Progenitor cell of endocrine pancreas (in vitro differentiated cells): ENCODE measurements around the gene ACSS2. TPM values are rescaled to one million over a fixed set of nuclear protein-coding genes. Genes with fewer than 3 reads are reported as not detected.

ENCODE experiments used
- DNase-seq: peaks from one replicate; pipeline ENCODE4 v3.0.0; 2021; ENCODE audit warnings: low spot score; ENCODE audit not compliant: unreplicated experiment
- H3K27ac Mint-ChIP-seq: 2 replicates; pipeline ENCODE4 v1.8.0; 2021; ENCODE audit warnings: mild to moderate bottlenecking, moderate library complexity, mixed read lengths
- H3K27me3 Mint-ChIP-seq: 2 replicates; pipeline ENCODE4 v1.8.0; 2021; ENCODE audit warnings: mixed read lengths
- H3K36me3 Mint-ChIP-seq: 2 replicates; pipeline ENCODE4 v1.8.0; 2022; ENCODE audit warnings: mixed read lengths; ENCODE audit not compliant: insufficient read depth
- H3K4me1 Mint-ChIP-seq: 2 replicates; pipeline ENCODE4 v1.8.0; 2021; ENCODE audit warnings: low read depth, mixed read lengths
- H3K4me3 Mint-ChIP-seq: 2 replicates; pipeline ENCODE4 v1.8.0; 2021; ENCODE audit warnings: low read depth, mild to moderate bottlenecking, moderate library complexity, mixed read lengths
- H3K9me3 Mint-ChIP-seq: 2 replicates; pipeline ENCODE4 v1.8.0; 2021; ENCODE audit warnings: low read depth, mixed read lengths
- total RNA-seq: library from RNA; stranded (reverse); gene quantifications from 2 replicates; pipeline ENCODE4 v1.2.1, GENCODE V29; 2021
- TF ChIP-seq, protein P1 (sequence below): fragments of 200-600 bp; sonication (generic); IDR thresholded peaks from one replicate; pipeline ENCODE4 v1.5.0; 2021; ENCODE audit warnings: antibody characterized with exemption, mild to moderate bottlenecking; ENCODE audit not compliant: unreplicated experiment

Gene ACSS2
- total RNA-seq, 1 donor from 2014 or later = 31.3 TPM

GRCh38 chr20:34907616-34908469, 31.4 kb downstream of the ACSS2 start:
- no peak for DNase-seq
- Mint-ChIP-seq H3K27me3 (no peaks in the 10 kb centered on the region), H3K4me3 (no peak overlapping the region), H3K27ac (no peak overlapping the region), H3K9me3 (no peaks in the 10 kb centered on the region), H3K36me3 (no peaks in the 10 kb centered on the region), H3K4me1 (no peaks in the 10 kb centered on the region)
- TF ChIP-seq, protein P1, sequence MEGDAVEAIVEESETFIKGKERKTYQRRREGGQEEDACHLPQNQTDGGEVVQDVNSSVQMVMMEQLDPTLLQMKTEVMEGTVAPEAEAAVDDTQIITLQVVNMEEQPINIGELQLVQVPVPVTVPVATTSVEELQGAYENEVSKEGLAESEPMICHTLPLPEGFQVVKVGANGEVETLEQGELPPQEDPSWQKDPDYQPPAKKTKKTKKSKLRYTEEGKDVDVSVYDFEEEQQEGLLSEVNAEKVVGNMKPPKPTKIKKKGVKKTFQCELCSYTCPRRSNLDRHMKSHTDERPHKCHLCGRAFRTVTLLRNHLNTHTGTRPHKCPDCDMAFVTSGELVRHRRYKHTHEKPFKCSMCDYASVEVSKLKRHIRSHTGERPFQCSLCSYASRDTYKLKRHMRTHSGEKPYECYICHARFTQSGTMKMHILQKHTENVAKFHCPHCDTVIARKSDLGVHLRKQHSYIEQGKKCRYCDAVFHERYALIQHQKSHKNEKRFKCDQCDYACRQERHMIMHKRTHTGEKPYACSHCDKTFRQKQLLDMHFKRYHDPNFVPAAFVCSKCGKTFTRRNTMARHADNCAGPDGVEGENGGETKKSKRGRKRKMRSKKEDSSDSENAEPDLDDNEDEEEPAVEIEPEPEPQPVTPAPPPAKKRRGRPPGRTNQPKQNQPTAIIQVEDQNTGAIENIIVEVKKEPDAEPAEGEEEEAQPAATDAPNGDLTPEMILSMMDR = no peak

GRCh38 chr20:34915131-34915530, 38.7 kb downstream of the ACSS2 start:
- H3K36me3 Mint-ChIP-seq = peaks cover 8% of the 10 kb centered on the region
- DNase-seq = no peak
- TF ChIP-seq, protein P1 = no peak
- no peaks in the 10 kb centered on the region for H3K27me3 Mint-ChIP-seq
- H3K4me3 Mint-ChIP-seq = no peak overlapping the region
- peaks cover 7% of the 10 kb centered on the region for H3K4me1 Mint-ChIP-seq
- H3K9me3 Mint-ChIP-seq = no peaks in the 10 kb centered on the region
- H3K27ac Mint-ChIP-seq = no peak overlapping the region

DNA sequence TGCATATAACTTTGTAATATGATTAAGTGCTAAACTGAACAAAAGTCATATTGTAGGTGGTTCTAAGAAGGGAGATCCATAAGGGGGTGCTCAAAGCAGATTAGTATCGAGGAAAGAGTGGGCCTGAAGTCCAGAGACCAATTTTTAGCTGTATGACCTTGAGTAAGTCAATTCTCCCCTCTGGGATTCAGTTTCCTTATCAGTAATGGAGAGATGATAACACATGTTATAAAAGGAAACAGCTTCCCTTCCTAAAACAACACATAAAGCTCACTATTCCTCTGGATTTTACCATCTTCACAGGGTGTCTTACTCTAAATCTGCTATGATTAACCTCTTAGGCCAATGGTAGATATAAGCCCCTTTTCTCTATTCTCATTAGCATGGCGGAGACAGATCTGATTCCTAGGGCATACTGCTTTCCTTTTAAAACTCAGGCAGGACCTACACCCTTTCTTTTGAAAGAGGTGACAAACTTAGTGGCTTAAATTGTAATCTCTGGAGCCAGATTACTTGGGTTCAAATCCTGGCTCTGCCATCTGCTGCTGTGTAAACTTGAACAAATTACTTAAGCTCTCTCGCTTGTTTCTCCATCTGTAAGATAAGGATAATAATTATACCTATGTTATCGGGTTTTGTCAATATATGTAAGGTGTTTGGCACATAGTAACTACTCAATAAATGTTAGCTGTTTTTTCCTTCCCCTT, 39.5 kb downstream of the ACSS2 start:
- Mint-ChIP-seq H3K27ac (no peak overlapping the region), H3K4me3 (no peak overlapping the region), H3K27me3 (no peaks in the 10 kb centered on the region), H3K36me3 (peaks cover 10% of the 10 kb centered on the region), H3K9me3 (no peaks in the 10 kb centered on the region), H3K4me1 (peaks cover 7% of the 10 kb centered on the region)
- TF ChIP-seq, protein P1 = no peak
- DNase-seq = no peak

DNA sequence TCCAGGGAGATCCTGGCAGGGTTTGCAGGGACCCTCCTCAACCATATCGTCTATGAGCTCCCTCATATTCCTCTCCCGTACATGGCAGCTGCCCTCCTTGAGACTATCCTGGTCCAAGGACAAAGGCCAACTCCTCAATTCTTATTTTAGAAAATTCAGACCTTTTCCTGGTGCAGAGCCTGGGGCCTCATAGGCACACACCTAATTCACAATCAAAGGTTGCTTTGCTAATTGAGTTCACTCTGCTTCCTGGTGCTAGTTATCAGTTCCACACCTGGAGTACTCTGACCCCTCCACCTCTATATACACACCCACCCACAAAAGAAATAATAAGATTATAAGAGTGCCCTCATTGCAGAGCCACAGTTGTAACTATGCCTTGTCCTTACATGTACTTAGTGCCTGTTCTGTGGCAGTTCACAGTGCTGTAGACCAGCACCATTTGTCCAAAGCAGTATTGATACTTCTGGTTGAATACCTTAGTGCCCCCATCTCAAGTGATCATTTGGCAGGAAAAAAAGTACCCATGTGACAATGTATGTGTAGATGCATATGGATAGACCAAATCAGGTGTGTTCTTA, 40.5 kb downstream of the ACSS2 start:
- Mint-ChIP-seq H3K4me1 (peaks cover 7% of the 10 kb centered on the region), H3K9me3 (no peaks in the 10 kb centered on the region), H3K36me3 (peaks cover 12% of the 10 kb centered on the region), H3K27ac (no peak overlapping the region), H3K4me3 (no peak overlapping the region), H3K27me3 (no peaks in the 10 kb centered on the region)
- DNase-seq = no peak
- TF ChIP-seq, protein P1 = no peak

DNA sequence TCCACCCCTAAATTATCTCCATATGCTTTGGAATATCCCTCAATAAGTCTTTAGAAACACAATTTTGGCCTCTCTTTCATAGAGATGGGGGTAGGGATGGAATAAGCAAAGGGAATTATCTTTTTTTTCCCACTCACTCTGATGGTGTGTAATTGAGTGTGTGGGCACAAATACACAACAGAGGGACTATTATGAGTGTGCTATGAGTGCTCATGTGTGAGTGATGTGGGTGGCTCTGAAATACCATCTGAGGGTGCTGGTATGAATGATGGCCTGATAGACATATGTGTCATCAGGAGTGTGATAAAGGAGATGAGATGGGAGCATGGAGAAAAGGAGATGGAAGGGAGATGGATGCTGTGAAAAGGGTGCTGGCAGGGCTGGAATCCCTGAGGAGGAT, 43.6 kb downstream of the ACSS2 start:
- DNase-seq = no peak
- Mint-ChIP-seq H3K9me3 (no peaks in the 10 kb centered on the region), H3K4me1 (peaks cover 7% of the 10 kb centered on the region), H3K4me3 (no peak overlapping the region), H3K27ac (no peak overlapping the region), H3K27me3 (no peaks in the 10 kb centered on the region), H3K36me3 (peaks cover 9% of the 10 kb centered on the region)
- TF ChIP-seq, protein P1 = no peak
